IPS-18c (cell line): Measurements from ENCODE around the gene ZNF516.

Experiments
- H3K4me3 ChIP-seq: 2 replicates; pipeline ENCODE4 v1.7.0; 2013; ENCODE audit warnings: low read depth, mild to moderate bottlenecking, low read length, moderate library complexity; ENCODE audit not compliant: insufficient read depth
- H3K9me3 ChIP-seq: one replicate; pipeline ENCODE4 v1.6.1; 2013; ENCODE audit warnings: mild to moderate bottlenecking, low read length, moderate library complexity; ENCODE audit not compliant: control insufficient read depth, insufficient read depth

Gene ZNF516

GRCh38 chr18:76379226-76380126 lies 115.6 kb downstream of the ZNF516 start:
- H3K9me3 ChIP-seq = no peaks in the 10 kb centered on the region
- H3K4me3 ChIP-seq = no peak overlapping the region

DNA sequence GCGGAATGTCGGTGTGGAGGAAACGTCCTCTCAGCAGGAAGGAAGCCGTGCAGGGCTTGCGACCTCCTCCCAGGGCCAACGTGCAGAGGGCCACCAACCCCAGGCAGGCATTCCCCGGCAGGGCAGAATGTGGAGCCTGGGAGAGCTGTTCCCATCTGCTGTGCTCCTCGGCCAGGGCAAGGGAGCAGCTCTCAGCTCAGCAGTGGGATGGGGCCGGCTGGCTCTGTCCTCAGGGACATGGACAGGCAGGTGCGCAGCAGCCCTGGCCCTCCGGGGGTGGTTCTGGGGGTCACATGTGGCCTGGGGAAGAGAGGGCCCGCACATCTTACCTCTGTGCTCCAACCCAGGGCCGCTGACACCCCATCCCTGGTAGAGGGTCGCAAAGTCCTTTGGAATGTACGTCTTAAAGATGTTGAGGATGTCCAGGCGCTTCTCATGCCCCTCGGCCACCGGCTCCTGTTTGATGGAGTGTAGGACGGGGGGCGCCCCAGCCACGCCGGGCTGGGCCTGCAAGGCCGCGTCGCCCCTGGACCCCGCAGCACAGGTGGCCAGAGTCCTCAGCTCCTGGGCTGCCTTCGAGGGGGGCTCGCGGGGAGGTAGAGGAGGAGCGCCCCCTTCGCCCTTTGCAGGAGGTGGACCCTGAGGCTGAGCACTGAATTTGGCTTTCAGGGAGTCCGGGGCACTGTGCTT lies 116.4 kb downstream of the ZNF516 start:
- Histone ChIP-seq H3K4me3 (no peak overlapping the region), H3K9me3 (no peaks in the 10 kb centered on the region)

GRCh38 chr18:76377359-76377756 lies 117.7 kb downstream of the ZNF516 start:
- H3K4me3 ChIP-seq = no peak overlapping the region
- H3K9me3 ChIP-seq = no peaks in the 10 kb centered on the region

- Histone ChIP-seq H3K4me3 (no peak overlapping the region), H3K9me3 (no peaks in the 10 kb centered on the region)
Measured at GRCh38 chr18:76376668-76377358, 118.2 kb downstream of the ZNF516 start.

DNA sequence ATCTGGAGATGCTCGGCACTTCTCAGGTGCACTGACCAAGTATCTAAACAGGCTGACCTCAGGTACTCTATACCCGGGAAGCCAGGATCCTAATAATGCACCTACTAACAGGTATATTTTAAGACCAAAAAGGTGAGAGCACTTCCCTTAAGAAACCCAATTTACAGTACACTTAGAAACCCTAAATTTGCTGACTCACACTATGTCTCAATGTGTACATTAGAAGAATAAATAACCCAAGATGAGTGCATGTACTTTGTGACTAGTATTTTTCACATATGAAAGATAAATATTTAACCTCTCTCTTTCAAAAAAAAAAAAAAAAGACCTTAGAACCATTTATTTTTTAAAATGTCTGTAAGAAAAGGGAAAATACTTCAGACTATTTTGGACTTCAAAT lies 118.8 kb downstream of the ZNF516 start:
- Histone ChIP-seq H3K4me3 (no peak overlapping the region), H3K9me3 (no peaks in the 10 kb centered on the region)

DNA sequence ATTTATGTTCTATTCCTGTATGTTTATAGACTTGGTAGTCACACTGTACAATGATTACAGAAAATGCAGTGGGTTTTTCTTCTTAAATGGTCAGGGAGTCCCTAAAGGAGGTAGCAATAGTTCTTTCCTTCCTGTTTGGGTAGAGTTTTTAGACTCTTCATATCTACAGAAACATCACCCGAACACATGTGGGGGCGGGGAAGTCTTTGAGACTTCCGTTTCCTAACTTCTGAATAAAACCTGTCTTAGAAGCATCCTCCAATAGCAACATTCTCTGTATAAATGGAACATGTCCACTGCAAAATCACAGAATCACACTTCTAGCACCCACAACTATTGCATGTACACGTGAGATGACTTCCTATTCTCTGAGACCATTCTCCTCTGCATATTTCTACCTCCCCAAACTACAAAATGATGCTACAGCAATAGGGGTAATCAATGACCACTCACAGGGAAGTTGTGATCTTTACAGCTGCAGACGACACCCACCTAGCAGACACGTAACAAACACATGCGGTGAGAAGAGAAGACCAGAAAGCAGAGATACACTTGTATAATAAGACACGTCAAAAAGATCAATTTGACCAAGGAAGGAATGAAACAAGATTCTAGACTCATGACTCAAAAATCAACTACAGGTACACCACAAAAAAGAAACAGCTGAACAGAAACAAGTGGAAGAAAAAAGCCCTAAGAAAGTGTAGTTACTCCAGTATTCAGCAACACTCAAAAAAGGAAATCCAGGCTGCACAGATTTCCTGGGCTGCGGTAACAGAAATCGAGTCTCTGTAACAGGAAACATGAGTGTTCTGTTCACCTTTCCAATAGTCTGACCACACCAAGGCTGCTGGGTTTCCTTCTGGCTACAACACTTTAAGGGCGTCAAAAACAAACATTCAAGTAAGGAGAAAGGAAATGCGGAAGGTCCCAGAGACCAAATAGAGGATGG lies 120.4 kb downstream of the ZNF516 start:
- Histone ChIP-seq H3K9me3 (no peaks in the 10 kb centered on the region), H3K4me3 (no peak overlapping the region)

DNA sequence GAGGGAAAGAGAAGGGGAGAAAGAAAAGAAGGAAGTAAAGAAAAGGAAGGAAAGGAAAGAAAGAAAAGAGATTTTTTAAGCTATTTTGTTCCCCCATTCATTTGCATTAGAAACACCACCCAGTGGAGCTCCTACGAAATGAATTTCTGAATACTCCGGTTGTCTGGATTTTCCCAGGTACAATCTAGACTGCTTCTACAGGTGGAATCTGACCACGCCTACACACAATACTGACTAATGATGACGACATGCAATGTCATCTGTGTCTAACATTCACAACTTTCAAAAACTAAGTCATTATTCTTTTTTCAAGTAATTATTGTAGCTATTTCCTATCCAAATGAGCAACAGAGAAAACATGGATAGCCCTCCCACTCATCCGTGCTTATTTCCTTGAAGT lies 121.7 kb downstream of the ZNF516 start:
- H3K4me3 ChIP-seq = no peak overlapping the region
- H3K9me3 ChIP-seq = no peaks in the 10 kb centered on the region

- Histone ChIP-seq H3K9me3 (no peaks in the 10 kb centered on the region), H3K4me3 (no peak overlapping the region)
Measured at GRCh38 chr18:76371301-76372203, 123.5 kb downstream of the ZNF516 start.

GRCh38 chr18:76370686-76371085 lies 124.4 kb downstream of the ZNF516 start:
- Histone ChIP-seq H3K9me3 (no peaks in the 10 kb centered on the region), H3K4me3 (no peak overlapping the region)

- Histone ChIP-seq H3K9me3 (no peaks in the 10 kb centered on the region), H3K4me3 (no peak overlapping the region)
Measured at GRCh38 chr18:76370201-76370600, 124.8 kb downstream of the ZNF516 start.

DNA sequence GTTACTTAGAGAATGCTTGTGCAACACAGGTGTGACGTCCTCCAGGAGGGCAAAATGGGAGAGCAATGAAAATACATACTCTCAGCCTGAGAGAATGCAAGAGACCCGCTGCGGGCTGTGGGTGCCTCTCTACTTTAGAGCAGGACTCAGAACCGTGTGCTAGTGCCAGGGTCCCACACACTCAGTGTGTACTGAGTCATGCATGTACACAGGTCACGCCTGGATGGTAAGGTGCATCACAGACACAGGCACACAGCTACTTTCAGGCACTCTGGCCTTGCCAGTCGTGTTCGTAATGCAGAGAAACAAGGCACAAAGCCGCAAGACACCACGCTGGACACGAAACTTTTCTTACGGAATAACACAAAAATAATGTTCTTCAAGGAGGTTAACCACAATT lies 125.3 kb downstream of the ZNF516 start:
- Histone ChIP-seq H3K4me3 (no peak overlapping the region), H3K9me3 (no peaks in the 10 kb centered on the region)

DNA sequence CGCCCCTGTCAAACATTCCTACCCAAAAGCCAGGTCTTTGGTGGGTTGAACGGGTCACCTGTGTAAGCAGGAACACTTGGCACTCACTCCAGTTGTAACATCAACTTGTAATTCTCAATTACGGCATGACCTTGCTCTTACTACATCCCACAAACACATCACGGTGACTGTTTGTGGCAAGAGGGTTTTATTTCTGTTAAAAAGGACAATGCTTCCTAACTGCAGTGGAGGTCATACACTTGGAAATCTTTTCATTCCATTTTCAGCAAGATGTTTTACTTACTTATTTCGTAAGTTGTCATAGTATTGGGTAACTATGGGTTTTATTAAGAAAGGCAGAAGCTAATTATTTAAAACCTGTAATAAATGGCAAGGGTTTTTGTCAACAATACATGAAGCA lies 126.1 kb downstream of the ZNF516 start:
- no peaks in the 10 kb centered on the region for H3K9me3 ChIP-seq
- H3K4me3 ChIP-seq = no peak overlapping the region

DNA sequence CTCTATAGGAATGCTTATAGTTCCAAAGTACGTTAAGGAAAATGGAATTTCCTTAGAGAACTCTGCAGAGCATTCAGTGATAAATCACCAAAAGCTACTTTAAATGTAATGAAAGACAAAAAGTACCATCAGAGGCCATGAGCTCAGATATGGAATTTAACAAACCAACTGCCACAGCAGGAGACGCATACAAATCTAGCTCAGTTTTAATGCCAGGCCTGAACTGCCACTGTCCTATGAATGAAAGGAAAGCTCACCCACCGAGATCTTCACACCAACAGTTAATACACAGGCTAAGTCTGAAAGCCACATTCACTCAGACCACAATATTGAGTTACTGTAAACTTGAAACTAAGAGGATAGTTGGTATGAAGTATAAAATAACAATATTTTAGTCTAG lies 126.8 kb downstream of the ZNF516 start:
- H3K4me3 ChIP-seq = no peak overlapping the region
- H3K9me3 ChIP-seq = no peaks in the 10 kb centered on the region

DNA sequence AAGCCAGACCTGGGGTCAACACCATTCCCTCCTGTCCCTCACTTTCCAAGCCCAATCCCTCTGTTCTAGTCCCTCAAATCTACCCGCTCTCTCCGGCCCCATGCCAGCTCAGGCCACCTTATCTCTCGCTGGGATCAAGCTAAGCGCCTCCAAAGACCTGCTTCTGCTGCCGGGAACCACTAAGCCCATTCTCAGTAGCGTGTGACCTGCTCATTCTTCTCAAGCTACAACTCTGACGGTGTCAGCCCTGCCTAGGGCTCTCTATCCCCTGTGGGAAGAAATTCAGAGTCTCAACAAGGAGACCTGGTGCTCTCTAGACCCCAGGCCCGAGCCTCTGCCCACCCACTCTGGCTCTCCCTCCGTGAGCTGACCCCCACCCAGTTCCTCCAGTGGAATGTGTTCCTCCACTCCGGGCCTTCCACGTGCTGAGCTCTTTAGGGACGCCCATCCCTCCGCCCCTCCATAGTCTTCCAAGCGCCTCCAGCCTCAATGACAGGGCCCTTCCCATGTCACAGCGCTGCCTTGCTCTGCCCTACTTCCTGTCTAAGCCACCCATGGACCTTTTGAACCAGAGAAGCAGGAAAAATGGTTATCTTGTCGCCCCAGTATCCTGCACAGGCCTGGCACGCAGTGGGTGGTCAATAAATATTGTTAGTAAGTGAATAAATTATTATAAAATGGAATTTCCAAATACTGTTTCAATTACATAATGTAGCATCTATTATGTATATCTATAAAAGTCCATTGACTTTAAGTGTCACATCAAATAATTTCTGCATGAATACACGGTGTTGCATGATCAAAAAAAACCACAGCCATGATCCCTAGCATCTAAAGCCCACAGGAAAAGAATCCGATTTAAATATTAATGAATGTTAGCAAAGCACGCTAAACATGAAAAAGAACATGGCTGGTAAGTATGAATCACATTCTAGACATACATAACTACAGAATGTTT lies 127.6 kb downstream of the ZNF516 start:
- no peaks in the 10 kb centered on the region for H3K9me3 ChIP-seq
- no peak overlapping the region for H3K4me3 ChIP-seq

GRCh38 chr18:76365561-76365960 lies 129.5 kb downstream of the ZNF516 start:
- H3K9me3 ChIP-seq = no peaks in the 10 kb centered on the region
- H3K4me3 ChIP-seq = no peak overlapping the region
